HG02973 (cell line): ENCODE data around the gene VPS45.
"Not testable (repeated sequence)": the region's sequence is repeated elsewhere in the genome, so short reads cannot be mapped to it uniquely, and the experiment has no call there.

Experiments
- ATAC-seq: cut with Tn5 transposase; IDR thresholded peaks from one replicate; pipeline ENCODE4 v1.9.1; 2021; ENCODE audit warnings: moderate library complexity; ENCODE audit not compliant: unreplicated experiment

VPS45 gene, protein sequence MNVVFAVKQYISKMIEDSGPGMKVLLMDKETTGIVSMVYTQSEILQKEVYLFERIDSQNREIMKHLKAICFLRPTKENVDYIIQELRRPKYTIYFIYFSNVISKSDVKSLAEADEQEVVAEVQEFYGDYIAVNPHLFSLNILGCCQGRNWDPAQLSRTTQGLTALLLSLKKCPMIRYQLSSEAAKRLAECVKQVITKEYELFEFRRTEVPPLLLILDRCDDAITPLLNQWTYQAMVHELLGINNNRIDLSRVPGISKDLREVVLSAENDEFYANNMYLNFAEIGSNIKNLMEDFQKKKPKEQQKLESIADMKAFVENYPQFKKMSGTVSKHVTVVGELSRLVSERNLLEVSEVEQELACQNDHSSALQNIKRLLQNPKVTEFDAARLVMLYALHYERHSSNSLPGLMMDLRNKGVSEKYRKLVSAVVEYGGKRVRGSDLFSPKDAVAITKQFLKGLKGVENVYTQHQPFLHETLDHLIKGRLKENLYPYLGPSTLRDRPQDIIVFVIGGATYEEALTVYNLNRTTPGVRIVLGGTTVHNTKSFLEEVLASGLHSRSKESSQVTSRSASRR

GRCh38 chr1:150067184-150068108 lies at the start of gene VPS45:
VPS45 (plus strand) TSS chr1:150067776; CDS start chr1:150067858, 82 bp downstream.
- peak; percentile 81 for ATAC-seq

DNA sequence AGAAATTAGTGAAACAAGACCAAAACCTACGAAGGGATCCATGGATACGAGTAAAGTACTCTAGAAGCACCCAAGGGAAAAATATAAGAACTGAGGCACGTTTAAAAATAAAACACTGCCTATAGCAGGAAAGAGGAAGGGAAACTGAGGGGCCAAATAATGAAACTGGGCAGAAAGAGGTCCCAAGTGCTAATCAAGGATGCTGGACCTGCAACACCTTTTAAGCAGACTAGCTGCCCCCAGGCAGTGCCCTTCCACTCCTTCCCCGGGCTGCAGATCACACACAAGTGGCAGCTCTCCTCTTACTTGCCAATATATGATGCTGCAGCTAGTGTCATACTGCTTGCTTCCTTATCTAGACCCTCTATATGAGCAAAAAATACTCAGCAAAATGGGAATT lies 49.4 kb upstream of the VPS45 start:
- no peak for ATAC-seq

GRCh38 chr1:150020711-150021110 lies 46.9 kb upstream of the VPS45 start:
- no peak for ATAC-seq

- no peak for ATAC-seq
These were observed 46.3 kb upstream of the VPS45 start for GRCh38 chr1:150021191-150021694.

- no peak for ATAC-seq
These were observed 45.2 kb upstream of the VPS45 start for GRCh38 chr1:150022357-150022756.

DNA sequence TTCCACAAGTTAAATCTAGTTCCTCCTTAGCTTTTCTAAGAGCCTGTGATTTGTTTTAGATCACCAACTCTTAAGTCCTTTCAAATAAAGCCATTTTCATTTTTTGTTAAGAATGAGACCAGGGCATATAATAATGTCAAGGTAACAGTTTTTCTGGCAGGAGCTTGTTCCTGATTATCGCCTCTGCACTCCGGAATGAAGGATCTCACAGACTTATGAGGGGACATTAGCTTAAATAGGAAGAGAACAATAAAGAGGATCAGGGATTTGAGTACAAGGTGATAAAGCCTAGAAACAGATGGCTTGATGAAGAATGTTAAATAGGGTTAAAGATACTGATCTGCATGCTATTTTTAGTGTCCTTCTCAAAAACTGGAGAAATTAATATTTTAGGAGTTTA lies 43.4 kb upstream of the VPS45 start:
- ATAC-seq = no peak

GRCh38 chr1:150028322-150028721 lies 39.3 kb upstream of the VPS45 start:
- ATAC-seq = no peak

DNA sequence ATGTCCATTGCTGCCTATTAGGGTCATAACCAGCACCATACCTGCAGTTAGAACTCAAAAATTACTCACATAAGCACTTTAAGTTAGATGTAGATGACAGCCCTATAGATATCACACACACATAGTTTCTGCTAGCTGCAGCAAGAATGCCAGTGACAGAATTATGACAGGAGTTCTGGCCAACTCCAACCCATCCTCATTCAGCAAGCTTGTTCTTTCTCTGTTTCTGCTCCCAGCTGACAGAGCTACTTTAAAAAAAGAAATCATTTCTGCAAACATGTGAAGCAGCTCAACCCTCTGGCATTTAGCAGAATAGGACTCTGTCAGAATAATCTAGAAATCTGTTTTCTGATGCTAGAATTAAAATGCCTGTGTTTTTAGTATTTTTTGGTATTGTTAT lies 33.2 kb upstream of the VPS45 start:
- no peak for ATAC-seq

DNA sequence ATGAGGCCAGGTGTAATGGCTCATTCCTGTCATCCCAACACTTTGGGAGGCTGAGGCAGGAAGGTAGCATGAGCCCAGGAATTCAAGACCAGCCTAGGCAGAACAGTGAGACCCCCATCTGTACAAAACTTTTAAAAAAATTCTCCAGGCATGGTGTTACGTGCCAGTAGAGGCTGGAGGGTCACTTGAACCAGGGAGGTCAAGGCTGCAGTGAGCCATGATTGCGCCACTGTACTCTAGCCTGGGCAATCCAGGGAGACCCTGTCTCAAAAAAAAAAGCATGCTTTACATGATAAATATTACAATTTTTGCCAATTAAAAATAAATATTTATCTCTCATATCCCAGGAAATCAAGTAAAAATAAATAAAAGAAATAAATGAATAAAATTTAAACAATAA lies 17.6 kb upstream of the VPS45 start:
- ATAC-seq = no peak

DNA sequence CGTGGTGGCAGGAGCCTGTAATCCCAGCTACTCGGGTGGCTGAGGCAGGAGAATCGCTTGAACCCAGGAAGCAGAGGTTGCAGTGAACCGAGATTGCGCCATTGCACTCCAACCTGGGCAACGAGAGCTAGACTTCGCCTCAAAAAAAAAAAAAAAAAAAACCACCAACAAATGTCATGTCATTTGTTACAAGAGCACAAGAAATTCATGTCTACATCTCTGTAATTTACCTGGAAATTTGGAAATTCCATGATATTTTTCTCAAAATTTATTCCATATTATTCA lies 16.5 kb upstream of the VPS45 start:
- no peak for ATAC-seq

- ATAC-seq = not testable (repeated sequence)
These were observed 15.6 kb upstream of the VPS45 start for GRCh38 chr1:150051905-150052412.

DNA sequence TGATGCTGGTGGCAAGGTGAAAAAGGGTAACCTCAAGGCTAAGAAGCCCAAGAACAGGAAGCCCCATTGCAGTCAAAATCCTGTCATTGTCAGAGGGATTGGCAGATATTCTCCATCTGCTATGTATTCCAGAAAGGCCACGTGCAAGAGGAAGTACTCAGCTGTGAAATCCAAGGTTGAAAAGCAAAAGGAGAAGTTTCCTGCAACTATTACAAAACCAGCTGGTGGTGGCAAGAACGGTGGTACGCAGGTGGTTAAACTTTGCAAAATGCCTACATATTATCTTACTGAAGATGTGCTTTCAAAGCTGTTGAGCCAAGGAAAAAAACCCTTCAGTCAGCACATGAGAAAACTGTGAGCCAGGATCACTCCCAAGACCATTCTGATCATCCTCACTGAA lies 13.7 kb upstream of the VPS45 start:
- no peak for ATAC-seq

GRCh38 chr1:150055507-150055906 lies 12.1 kb upstream of the VPS45 start:
- not testable (repeated sequence) for ATAC-seq

GRCh38 chr1:150056407-150056806 lies 11.2 kb upstream of the VPS45 start:
- no peak for ATAC-seq

GRCh38 chr1:150060260-150060659 lies 7.3 kb upstream of the VPS45 start:
- ATAC-seq = no peak

- no peak for ATAC-seq
These were observed 5.9 kb upstream of the VPS45 start for GRCh38 chr1:150061632-150062101.

DNA sequence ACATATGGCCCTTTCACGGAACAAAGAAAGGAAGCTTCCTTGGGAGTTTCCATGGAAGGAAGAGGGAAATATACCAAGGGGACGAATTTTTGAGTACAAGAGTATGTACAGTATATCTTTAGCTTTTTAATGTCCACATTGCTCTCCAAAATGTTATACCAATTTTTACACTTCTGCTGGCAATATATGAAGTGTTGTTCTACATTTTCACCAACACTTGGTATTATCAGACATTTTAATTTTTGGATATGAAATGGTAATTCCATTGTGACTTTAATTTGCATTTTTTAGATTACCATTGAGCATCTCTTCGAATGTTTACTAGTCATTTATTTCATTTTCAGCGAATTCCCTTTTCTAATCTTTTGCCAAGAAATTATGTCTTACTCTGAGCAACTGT lies 5.5 kb upstream of the VPS45 start:
- no peak for ATAC-seq

DNA sequence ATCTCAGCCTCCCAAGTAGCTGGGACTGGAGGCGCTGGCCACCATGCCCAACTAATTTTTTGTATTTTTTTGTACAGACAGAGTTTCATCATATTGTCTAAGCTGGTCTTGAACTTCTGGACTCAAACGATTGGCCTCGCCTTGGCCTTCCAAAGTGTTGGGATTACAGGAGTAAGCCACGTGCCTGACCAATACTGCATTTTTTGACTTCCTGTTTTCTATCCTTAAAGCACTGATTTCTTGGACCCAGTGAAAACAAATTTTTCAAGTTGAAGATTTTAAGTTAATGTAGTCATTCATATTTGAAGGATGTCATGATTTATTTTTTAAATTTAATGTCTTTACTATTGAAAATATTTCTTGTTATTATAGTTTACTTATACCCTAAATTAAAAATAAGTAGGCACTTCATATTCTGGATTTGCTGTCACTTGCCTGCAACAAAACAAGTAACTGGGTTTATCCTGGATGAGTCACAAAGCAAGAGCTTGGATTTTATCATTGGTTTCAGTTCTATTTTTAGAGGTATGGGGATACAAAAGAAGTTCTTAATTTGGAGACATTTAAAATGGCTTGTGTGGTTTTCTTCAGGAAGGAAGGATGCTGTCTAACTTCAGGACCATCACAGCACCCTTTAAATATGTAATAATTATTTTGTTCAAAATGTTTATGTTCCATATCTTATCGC lies 2.2 kb upstream of the VPS45 start:
- ATAC-seq = no peak

DNA sequence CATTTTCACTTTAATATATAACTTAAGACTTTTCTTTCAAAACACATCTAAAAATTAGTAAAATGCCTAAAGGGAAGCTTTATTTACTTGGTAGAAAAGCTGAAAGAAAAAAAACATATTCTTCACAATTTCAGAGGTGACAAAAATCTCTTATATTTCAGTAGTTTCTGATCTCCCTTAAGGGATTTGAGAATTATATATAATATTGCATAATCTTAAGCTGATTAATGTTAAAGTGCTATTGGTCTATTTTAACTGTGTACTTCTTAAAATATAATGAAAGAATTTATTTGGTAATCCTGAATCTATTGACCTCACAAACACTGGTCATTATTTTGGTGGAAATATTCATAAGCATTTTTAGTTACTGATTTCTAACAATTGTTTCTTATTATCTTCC lies 1.2 kb upstream of the VPS45 start:
- ATAC-seq = no peak

GRCh38 chr1:150066838-150067183 lies 765 bp upstream of the VPS45 start:
- ATAC-seq = peak; percentile 12

- no peak for ATAC-seq
These were observed 496 bp downstream of the VPS45 start for GRCh38 chr1:150068109-150068435.
